ENCODE data around the gene AHCYL2. TPM values are rescaled to one million over a fixed set of nuclear protein-coding genes. Genes with fewer than 3 reads are reported as not detected.

Gene AHCYL2
- total RNA-seq, 1 donor from 2014 or later: 19.9 TPM

DNA sequence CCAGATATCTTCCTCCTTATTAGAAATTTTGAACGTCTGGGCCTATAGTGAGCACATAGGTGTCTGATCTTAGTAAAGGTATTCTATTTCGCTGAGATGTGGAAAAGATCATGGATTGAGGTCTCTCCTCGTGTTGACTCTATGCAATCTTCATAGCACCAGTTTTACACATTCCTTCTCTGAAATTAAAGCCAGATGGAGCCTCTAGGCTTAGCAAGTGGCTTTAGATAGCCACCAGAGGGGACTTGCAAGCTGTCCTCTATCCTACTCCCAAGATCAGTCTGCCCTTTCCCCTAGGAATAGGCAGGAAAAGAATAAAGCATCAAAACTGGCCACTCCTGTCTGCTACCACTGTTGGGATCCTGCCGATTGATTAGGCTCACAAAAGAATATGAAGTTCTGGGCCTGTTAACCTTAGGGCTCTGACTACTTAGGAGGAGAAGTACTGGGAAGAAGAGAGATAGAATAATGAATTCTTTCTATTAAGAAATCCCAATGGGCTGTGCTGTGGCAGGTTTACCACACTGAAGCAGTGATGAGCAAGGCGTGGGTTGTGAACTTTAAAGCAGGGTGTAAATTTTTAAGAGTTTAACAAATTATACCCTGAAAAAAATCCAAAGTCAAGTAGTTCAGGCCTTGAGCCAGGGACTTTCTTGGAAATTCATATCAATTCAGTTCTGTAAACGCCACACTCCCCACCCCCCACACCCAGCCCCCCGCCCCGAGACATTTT is 207.2 kb downstream of the AHCYL2 start:
- Mint-ChIP-seq H3K27me3 (ENCODE audit: unreplicated experiment) (peaks cover 5% of the 10 kb centered on the region), H3K36me3 (ENCODE audit: low read depth, unreplicated experiment) (peaks cover 10% of the 10 kb centered on the region), H3K4me1 (ENCODE audit: unreplicated experiment) (peaks cover 21% of the 10 kb centered on the region), H3K9me3 (ENCODE audit: unreplicated experiment) (no peaks in the 10 kb centered on the region), H3K4me3 (ENCODE audit: unreplicated experiment) (no peak overlapping the region), H3K27ac (ENCODE audit: unreplicated experiment) (no peak overlapping the region)
- DNase-seq (ENCODE audit: low spot score): no peak
- TF ChIP-seq, protein P1, sequence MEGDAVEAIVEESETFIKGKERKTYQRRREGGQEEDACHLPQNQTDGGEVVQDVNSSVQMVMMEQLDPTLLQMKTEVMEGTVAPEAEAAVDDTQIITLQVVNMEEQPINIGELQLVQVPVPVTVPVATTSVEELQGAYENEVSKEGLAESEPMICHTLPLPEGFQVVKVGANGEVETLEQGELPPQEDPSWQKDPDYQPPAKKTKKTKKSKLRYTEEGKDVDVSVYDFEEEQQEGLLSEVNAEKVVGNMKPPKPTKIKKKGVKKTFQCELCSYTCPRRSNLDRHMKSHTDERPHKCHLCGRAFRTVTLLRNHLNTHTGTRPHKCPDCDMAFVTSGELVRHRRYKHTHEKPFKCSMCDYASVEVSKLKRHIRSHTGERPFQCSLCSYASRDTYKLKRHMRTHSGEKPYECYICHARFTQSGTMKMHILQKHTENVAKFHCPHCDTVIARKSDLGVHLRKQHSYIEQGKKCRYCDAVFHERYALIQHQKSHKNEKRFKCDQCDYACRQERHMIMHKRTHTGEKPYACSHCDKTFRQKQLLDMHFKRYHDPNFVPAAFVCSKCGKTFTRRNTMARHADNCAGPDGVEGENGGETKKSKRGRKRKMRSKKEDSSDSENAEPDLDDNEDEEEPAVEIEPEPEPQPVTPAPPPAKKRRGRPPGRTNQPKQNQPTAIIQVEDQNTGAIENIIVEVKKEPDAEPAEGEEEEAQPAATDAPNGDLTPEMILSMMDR (IDR thresholded peaks at IDR 0.05; ENCODE audit: unreplicated experiment): no peak

DNA sequence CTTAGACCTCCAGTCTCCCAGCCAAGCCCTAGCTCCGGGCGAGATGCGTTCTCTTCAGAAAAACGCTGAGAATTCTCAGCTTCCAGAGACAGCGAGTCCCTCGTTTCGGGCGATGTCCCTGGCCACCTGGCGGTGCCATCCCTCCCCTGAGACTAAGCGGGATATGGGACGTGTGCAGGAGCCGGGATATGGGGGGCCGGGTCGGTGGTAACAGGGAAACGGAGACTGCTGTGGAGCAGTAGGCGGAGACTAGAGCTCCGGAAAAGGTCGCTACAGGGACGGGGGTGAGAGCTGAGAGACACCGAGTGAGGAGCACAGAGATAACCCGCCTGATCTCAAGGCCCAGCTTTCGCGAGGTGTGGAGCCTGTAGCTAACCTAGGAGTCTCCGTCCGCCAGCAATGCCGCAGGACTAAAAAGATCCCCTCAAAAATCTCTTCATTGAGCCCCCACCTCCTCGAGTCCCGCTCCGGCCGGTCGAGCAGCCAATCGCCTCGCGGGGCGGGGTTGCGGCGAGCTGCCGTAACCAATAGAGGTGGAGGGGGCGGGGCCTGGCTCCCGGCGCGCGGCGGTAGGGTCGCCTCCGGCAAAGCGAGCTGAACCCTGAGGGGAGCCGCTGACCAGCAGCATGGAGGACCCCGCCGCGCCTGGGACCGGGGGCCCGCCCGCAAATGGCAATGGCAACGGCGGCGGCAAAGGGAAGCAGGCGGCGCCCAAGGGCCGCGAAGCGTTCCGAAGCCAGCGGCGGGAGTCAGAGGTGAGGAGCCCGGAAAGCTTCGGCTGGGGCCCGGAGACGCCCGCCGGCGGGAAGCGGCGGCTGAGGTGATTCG is 209.2 kb downstream of the AHCYL2 start, which contains the start of gene STRIP2:
Gene STRIP2, plus strand, starts transcription at position 586 of the 828 bp plus-strand sequence. Its CDS starts 41 bp downstream, at position 627.
- Mint-ChIP-seq H3K9me3 (ENCODE audit: unreplicated experiment) (no peaks in the 10 kb centered on the region), H3K27ac (ENCODE audit: unreplicated experiment) (peak within 1 kb of the TSS; percentile 81), H3K4me1 (ENCODE audit: unreplicated experiment) (peaks cover 12% of the 10 kb centered on the region), H3K27me3 (ENCODE audit: unreplicated experiment) (peaks cover 5% of the 10 kb centered on the region), H3K4me3 (ENCODE audit: unreplicated experiment) (peak within 1 kb of the TSS; percentile 96), H3K36me3 (ENCODE audit: low read depth, unreplicated experiment) (peaks cover 5% of the 10 kb centered on the region)
- TF ChIP-seq, protein P1 (IDR thresholded peaks at IDR 0.05; ENCODE audit: unreplicated experiment): no peak
- DNase-seq (ENCODE audit: low spot score): peak; percentile 96

DNA sequence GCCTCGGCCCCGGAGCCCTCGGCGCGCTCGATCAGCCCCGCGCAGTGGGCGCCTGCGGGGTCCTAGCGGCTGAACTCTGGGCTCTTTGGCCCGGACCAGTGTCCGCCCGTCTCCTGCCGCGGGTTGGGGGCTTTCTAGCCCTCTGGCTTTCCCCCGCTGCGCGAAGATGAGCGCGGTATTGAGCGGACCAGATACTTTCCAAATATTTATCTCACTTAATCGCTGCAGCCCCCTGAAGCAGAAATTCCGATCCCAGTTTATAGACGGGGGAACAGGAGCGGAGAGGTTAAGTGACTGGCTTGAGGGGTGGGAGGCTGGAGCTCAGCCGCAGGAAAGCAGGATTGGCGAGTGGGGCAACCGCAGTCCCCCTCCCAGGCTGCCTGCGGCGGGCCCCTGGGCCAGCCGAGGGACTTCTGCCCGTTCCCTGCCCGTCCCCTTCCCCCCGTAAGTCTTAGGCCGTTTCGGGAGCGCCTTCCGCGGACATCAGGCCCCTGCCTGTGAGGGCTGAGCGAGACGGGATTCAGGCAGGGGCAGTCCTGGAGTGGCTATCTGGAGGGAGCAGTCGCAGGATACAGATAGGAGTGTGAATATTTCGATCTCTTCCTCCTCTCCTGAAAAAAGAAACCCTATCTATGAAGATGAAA is 210.0 kb downstream of the AHCYL2 start:
- peak overlapping the region; percentile 49 for H3K27ac Mint-ChIP-seq (ENCODE audit: unreplicated experiment)
- TF ChIP-seq, protein P1 (IDR thresholded peaks at IDR 0.05; ENCODE audit: unreplicated experiment): no peak
- peak; percentile 43 for DNase-seq (ENCODE audit: low spot score)
- H3K4me3 Mint-ChIP-seq (ENCODE audit: unreplicated experiment): peak overlapping the region; percentile 93
- H3K4me1 Mint-ChIP-seq (ENCODE audit: unreplicated experiment): peaks cover 14% of the 10 kb centered on the region
- peaks cover 5% of the 10 kb centered on the region for H3K36me3 Mint-ChIP-seq (ENCODE audit: low read depth, unreplicated experiment)
- no peaks in the 10 kb centered on the region for H3K9me3 Mint-ChIP-seq (ENCODE audit: unreplicated experiment)
- peaks cover 5% of the 10 kb centered on the region for H3K27me3 Mint-ChIP-seq (ENCODE audit: unreplicated experiment)

DNA sequence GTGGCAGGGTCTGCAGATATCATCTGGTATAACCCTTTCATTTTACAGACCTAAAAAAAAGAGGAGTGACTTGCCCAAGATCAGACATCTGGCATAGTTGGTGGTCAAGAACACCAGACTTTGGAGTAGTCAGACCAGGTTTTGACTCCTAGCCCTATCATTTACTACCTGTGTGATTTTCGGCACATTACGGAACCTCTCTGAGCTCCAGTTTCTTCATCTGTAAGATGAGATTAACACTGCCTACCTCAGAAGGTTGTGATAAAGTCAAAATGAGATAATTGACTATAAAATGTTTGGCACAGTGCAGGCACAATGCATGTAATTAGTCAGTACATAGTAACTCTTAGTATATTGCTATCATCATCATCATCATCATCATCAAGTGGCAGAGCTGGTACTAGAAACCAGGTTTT is 210.6 kb downstream of the AHCYL2 start:
- peaks cover 5% of the 10 kb centered on the region for H3K27me3 Mint-ChIP-seq (ENCODE audit: unreplicated experiment)
- TF ChIP-seq, protein P1 (IDR thresholded peaks at IDR 0.05; ENCODE audit: unreplicated experiment): no peak
- H3K4me1 Mint-ChIP-seq (ENCODE audit: unreplicated experiment): peaks cover 20% of the 10 kb centered on the region
- H3K9me3 Mint-ChIP-seq (ENCODE audit: unreplicated experiment): no peaks in the 10 kb centered on the region
- no peak for DNase-seq (ENCODE audit: low spot score)
- peaks cover 5% of the 10 kb centered on the region for H3K36me3 Mint-ChIP-seq (ENCODE audit: low read depth, unreplicated experiment)
- peak overlapping the region; percentile 93 for H3K4me3 Mint-ChIP-seq (ENCODE audit: unreplicated experiment)
- peak overlapping the region; percentile 49 for H3K27ac Mint-ChIP-seq (ENCODE audit: unreplicated experiment)

All from endothelial cell (in vitro differentiated cells).